ENCODE measurements around the gene PFKL.

DNA sequence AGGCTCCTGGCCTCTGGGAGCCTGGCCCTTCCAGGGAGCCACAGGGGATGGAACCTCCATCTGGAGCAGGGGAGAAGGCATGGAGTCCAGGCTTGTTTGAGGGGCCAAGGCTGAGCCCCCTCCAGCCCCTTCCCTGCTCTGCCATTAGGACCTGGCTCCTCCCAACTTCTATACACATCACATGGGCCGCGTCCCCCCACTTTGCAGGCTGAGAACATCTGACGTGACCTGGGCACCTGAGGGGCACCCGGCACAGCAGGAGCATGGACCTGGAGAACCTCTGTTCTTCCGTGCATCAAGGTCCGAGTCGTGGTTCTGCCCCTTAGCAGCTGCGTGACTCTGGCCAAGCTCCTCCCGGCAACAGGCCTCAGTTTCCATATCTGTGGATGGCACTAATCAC lies 18.1 kb upstream of the PFKL start:
- TF ChIP-seq CTCF (IDR thresholded peaks at IDR 0.05) (no peak), POLR2A (IDR thresholded peaks at IDR 0.05) (no peak)
